GM21390 (cell line): ENCODE data around the gene ATP2C2.
"Not testable (repeated sequence)": the region's sequence is repeated elsewhere in the genome, so short reads cannot be mapped to it uniquely, and the experiment has no call there.

Experiments
- ATAC-seq: cut with Tn5 transposase; IDR thresholded peaks from one replicate; pipeline ENCODE4 v1.9.1; 2021; ENCODE audit not compliant: unreplicated experiment

ATP2C2 gene, protein sequence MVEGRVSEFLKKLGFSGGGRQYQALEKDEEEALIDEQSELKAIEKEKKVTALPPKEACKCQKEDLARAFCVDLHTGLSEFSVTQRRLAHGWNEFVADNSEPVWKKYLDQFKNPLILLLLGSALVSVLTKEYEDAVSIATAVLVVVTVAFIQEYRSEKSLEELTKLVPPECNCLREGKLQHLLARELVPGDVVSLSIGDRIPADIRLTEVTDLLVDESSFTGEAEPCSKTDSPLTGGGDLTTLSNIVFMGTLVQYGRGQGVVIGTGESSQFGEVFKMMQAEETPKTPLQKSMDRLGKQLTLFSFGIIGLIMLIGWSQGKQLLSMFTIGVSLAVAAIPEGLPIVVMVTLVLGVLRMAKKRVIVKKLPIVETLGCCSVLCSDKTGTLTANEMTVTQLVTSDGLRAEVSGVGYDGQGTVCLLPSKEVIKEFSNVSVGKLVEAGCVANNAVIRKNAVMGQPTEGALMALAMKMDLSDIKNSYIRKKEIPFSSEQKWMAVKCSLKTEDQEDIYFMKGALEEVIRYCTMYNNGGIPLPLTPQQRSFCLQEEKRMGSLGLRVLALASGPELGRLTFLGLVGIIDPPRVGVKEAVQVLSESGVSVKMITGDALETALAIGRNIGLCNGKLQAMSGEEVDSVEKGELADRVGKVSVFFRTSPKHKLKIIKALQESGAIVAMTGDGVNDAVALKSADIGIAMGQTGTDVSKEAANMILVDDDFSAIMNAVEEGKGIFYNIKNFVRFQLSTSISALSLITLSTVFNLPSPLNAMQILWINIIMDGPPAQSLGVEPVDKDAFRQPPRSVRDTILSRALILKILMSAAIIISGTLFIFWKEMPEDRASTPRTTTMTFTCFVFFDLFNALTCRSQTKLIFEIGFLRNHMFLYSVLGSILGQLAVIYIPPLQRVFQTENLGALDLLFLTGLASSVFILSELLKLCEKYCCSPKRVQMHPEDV

GRCh38 chr16:84368308-84368996, at the start of gene ATP2C2:
TSS of gene ATP2C2 (plus strand) at chr16:84368538. CDS start at chr16:84368616, 78 bp downstream.
- no peak for ATAC-seq

- ATAC-seq: no peak
Measured at GRCh38 chr16:84319146-84319760, 49.1 kb upstream of the ATP2C2 start.

- no peak for ATAC-seq
Measured at GRCh38 chr16:84320511-84320910, 47.8 kb upstream of the ATP2C2 start.

DNA sequence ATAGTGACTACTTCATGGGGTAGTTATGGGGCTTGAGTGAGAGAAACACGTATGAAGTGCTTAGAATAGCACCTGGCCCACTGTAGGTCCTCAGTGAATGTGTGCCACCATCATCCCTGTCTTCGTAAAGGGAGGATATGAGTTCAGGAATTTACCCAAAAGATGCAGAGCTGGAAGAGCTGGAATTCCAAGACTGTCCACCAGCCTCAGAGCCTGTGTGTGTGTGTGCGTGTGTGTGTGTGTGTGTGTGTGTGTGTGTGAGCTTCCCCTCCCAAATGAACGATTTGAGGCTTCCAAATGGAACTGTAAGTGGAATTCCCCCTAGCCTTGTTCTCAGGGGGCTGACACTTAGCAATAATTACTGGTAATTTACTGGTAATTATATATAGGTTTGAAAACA, 46.4 kb upstream of the ATP2C2 start:
- no peak for ATAC-seq

DNA sequence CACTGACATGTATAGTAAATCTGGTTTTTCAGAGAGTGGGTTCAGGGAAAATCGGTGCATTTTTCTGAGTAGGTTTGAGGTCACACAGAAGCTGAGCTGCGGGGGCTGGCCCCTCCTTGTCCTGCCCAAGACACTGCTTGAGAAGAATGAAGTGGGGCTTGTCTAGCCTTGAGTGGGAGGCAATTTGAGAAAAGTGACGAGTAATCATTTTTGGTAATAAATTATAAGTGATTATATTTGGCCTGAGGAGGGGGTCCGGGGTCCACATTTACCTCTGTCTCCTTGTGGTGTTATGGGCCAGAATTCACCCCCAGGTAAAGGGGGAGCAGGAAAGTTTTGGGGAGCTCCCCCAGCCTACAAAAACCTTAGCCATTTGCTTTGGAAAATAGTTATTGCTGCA, 45.6 kb upstream of the ATP2C2 start:
- no peak for ATAC-seq

DNA sequence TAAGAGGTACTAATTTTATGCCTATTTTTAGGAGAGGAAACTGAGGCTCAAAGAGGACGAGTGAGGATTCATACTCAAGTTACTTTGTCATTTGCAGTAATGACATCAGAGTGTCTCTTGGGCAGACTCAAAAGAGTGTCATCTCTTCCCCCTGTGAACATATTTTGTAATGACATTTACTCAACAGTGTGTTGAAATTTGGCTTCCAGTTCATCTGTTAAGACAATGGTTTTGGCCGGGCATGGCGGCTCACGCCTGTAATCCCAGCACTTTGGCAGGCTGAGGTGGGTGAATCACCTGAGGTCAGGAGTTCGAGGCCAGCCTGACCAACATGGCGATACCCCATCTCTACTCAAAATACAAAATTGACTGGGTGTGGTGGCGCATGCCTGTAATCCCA, 44.7 kb upstream of the ATP2C2 start:
- no peak for ATAC-seq

GRCh38 chr16:84324434-84325262, 43.7 kb upstream of the ATP2C2 start:
- no peak for ATAC-seq

- ATAC-seq: no peak
Measured at GRCh38 chr16:84326545-84326944, 41.8 kb upstream of the ATP2C2 start.

DNA sequence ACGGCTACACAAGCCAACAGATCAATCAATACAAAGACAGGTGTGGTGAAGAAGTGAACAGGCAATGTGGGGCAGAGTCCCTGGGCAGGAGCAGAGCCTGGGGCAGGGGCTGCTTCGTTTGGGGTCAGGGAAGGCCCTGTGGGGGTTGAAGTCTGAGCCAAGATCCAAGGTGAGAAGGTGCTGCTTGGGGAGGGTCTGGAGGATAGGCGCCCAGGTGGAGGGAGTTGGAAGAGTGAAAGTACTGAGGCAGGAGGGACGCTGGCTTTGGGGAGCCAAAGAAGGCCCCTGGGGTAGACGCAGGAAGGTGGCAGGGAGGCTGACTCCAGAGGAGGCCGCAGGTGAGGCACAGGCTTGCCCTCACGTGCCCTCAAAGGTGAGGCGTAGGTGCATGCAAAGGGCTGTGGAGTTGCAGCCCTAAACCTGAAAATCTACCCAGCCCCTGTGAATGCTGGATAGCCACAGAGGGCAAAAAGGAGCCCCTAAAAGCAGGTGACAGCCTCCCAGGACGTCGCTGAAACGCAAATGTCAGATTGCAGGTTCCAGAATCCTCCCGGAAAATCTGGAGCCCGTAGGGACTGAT, 40.3 kb upstream of the ATP2C2 start:
- ATAC-seq: no peak

DNA sequence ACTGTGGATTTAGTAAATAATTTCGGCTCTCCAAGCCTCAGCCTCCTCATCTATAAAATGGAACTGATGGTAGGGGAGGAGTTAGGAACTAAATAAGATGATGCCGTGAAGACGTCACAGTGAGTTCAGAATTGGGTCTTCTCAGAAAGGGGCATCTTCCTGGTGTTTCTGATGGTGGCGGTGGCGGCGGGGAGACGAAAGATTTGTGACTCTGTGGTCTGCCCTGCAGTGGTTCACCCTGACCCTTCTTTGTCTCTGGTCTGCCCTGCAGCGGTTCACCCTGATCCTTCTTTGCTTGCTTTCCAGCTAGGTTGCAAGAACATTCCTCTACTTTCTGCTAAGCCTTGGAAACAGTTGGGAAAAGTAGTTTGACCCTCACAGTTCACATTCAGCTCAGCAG, 39.3 kb upstream of the ATP2C2 start:
- no peak for ATAC-seq

GRCh38 chr16:84329843-84330684, 38.3 kb upstream of the ATP2C2 start:
- ATAC-seq: no peak

DNA sequence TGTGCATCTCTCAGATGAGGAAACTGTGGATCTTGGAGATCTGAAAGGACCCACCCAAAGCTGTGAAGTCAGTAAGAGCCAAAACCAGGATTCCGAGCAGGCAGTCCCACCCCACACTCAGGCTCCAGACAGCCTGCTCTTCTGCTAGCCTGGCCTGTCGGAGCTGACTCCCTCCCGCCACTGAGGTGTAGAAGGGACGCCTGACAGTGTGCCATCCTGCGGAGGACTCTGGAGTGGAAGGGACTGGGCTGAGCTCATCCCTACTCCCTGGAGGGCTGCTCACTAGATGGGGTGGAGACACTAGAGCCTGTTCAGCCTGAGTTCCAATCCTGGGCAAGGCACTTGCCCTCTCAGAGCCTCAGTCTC, 37.7 kb upstream of the ATP2C2 start:
- no peak for ATAC-seq

DNA sequence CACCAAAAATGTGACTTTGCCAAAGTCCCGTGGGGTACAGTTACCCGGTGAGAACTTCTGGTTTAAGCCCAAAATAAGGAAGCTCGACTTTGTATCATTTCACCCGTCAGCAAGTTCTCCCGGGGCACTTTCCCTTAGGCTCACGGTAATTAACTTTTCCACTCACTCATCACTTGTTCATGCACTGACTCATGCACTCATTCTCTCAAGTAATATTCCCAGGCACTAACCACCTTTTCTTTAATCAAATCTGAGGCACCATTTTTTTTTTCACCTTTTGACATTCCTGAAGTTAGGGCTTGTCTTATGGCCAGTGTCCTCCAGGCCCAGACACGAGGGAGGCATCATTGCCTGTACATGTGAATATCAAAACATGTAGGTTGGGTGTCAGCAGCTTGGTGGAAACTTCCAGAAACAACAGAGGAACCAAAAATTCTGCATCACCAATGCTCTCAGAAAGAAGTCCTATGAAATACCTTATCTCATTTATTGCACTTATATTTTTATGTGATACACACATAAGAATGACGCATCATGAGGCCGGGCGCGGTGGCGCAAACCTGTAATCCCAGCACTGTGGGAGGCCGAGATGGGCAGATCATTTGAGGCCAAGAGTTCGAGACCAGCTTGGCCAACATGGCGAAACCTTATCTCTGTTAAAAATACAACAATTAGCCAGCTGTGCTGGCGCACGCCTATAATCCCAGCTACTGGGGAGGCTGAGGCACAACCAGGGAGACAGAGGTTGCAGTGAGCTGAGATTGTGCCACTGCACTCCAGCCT, 36.1 kb upstream of the ATP2C2 start:
- ATAC-seq: no peak

GRCh38 chr16:84332975-84333684, 35.2 kb upstream of the ATP2C2 start:
- ATAC-seq: no peak

- no peak for ATAC-seq
Measured at GRCh38 chr16:84334058-84334457, 34.3 kb upstream of the ATP2C2 start.

- ATAC-seq: no peak
Measured at GRCh38 chr16:84334482-84334881, 33.9 kb upstream of the ATP2C2 start.

- not testable (repeated sequence) for ATAC-seq
Measured at GRCh38 chr16:84337236-84337635, 31.1 kb upstream of the ATP2C2 start.
